Activated CD8-positive, alpha-beta memory T cell treated with anti-CD3 and anti-CD28 coated beads, Interleukin-2, amount 50 U/mL, for 4 hours (primary cell): Measurements from ENCODE around the gene JAK2.
"Not testable (repeated sequence)": the region's sequence is repeated elsewhere in the genome, so short reads cannot be mapped to it uniquely, and the experiment has no call there.

ENCODE experiments used
- DNase-seq: peaks from one replicate; pipeline ENCODE4 v3.0.0-alpha.2; 2020

Gene JAK2

GRCh38 chr9:4984621-4985385 lies at the start of gene JAK2:
JAK2 (plus strand) TSS chr9:4985272; CDS start chr9:5021988, 36,716 bp downstream.
- DNase-seq, result peak; percentile 80

GRCh38 chr9:4936277-4936676 lies 48.8 kb upstream of the JAK2 start:
- DNase-seq, result no peak

- DNase-seq, result no peak
Observed at GRCh38 chr9:4936823-4937222, 48.2 kb upstream of the JAK2 start.

GRCh38 chr9:4937446-4937845 lies 47.6 kb upstream of the JAK2 start:
- no peak for DNase-seq

GRCh38 chr9:4938496-4938895 lies 46.6 kb upstream of the JAK2 start:
- DNase-seq, result no peak

- no peak for DNase-seq
Observed at GRCh38 chr9:4939118-4939561, 45.9 kb upstream of the JAK2 start.

- DNase-seq, result not testable (repeated sequence)
Observed at GRCh38 chr9:4942042-4942691, 42.9 kb upstream of the JAK2 start.

- DNase-seq, result no peak
Observed at GRCh38 chr9:4943346-4943745, 41.7 kb upstream of the JAK2 start.

GRCh38 chr9:4944431-4945211 lies 40.5 kb upstream of the JAK2 start:
- not testable (repeated sequence) for DNase-seq

- DNase-seq, result no peak
Observed at GRCh38 chr9:4946937-4947336, 38.1 kb upstream of the JAK2 start.

GRCh38 chr9:4955836-4956235 lies 29.2 kb upstream of the JAK2 start:
- no peak for DNase-seq

GRCh38 chr9:4959031-4959430 lies 26.0 kb upstream of the JAK2 start:
- no peak for DNase-seq

- no peak for DNase-seq
Observed at GRCh38 chr9:4962085-4962484, 23.0 kb upstream of the JAK2 start.

- DNase-seq, result no peak
Observed at GRCh38 chr9:4964540-4964939, 20.5 kb upstream of the JAK2 start.

- no peak for DNase-seq
Observed at GRCh38 chr9:4965174-4965821, 19.8 kb upstream of the JAK2 start.

- DNase-seq, result no peak
Observed at GRCh38 chr9:4967523-4967922, 17.5 kb upstream of the JAK2 start.

- DNase-seq, result no peak
Observed at GRCh38 chr9:4969130-4969529, 15.9 kb upstream of the JAK2 start.

- DNase-seq, result peak; percentile 43
Observed at GRCh38 chr9:4970970-4971641, 14.0 kb upstream of the JAK2 start.

GRCh38 chr9:4973246-4973645 lies 11.8 kb upstream of the JAK2 start:
- DNase-seq, result no peak

- no peak for DNase-seq
Observed at GRCh38 chr9:4973902-4974301, 11.2 kb upstream of the JAK2 start.

GRCh38 chr9:4979239-4979638 lies 5.8 kb upstream of the JAK2 start:
- DNase-seq, result no peak

- no peak for DNase-seq
Observed at GRCh38 chr9:4980086-4980727, 4.9 kb upstream of the JAK2 start.
